ENCODE measurements around the gene CMSS1.
A peak's percentile ranks its signal among the peaks of the same experiment; 100 is the strongest.

Gene CMSS1

DNA sequence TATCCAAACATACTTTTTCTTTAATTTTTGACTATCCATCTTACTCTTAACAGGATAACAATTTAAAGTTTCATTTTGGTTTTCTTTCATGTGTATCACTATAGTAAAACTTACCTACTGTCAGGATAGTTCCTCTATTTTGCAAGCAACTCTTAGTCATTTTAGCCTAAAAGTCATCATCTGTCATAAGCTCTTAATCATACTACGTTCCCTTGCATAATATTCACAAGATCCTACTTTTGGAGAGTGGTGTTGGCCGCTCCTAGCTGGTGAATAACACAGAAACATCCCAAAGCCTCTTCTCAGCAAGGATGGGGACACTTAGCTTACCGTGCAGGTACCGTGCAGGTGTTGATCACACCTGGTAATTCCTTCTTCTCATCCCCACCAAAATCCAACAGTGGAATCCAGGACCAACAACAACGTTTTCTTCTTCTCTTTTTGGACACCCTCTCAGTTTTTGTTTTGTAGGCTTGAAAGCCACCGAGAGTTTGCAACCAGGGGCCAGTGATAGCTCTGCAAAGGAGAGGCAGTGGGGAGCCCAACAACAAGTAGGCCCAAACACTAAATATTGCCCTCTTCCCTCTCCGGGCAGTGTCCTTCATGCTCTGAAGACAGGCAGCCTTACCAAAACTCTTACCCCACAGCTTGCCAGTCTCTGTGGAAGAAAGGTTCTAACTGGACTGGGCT, 296.2 kb downstream of the CMSS1 start:
- no peaks in the 10 kb centered on the region for H3K27me3 Mint-ChIP-seq (ENCODE audit: low read depth)
- peaks cover 3% of the 10 kb centered on the region for H3K36me3 Mint-ChIP-seq (ENCODE audit: low read depth)
- peak overlapping the region in 1 of 3 experiments; percentile 12 for H3K27ac Mint-ChIP-seq
- H3K9me3 Mint-ChIP-seq: peaks cover 4% of the 10 kb centered on the region
- TF ChIP-seq, protein P1, sequence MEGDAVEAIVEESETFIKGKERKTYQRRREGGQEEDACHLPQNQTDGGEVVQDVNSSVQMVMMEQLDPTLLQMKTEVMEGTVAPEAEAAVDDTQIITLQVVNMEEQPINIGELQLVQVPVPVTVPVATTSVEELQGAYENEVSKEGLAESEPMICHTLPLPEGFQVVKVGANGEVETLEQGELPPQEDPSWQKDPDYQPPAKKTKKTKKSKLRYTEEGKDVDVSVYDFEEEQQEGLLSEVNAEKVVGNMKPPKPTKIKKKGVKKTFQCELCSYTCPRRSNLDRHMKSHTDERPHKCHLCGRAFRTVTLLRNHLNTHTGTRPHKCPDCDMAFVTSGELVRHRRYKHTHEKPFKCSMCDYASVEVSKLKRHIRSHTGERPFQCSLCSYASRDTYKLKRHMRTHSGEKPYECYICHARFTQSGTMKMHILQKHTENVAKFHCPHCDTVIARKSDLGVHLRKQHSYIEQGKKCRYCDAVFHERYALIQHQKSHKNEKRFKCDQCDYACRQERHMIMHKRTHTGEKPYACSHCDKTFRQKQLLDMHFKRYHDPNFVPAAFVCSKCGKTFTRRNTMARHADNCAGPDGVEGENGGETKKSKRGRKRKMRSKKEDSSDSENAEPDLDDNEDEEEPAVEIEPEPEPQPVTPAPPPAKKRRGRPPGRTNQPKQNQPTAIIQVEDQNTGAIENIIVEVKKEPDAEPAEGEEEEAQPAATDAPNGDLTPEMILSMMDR (IDR thresholded peaks at IDR 0.05; ENCODE audit: unreplicated experiment in 3 of 3): no peak
- peaks cover 46% of the 10 kb centered on the region for H3K4me1 Mint-ChIP-seq
- peak overlapping the region in 2 of 3 experiments; percentile 62 to 81 for H3K4me3 Mint-ChIP-seq

DNA sequence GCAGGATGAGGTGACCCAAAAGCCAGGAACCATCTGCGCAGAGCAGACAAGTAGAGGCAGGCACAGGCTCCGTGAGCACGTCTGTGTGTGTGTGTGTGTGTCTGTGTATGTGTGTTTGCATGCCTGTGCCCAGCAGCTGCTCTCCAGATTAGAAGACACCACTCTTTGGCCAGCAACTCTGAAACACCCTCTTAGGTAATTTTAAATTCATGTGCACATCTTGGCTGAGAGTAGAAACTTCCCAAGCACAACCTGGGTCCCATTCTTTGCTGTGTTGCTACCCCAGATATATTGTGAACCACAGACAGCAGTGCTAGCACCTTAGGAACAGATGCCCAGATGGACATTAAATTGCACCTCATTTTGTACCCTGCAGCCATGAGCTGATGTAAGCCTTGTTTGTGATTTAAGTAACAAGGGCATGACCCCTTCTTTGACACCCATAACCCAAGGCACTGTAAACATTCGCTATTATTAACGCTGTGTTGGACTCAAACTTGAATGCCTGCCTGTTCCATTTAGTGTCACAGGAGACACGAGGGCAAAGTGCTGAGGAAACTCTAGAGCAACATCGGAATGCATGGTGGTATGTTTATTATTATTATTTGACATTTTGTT, 296.9 kb downstream of the CMSS1 start, which contains the start of gene FILIP1L:
TSS of gene FILIP1L (minus strand) at position 89 of the 618 bp plus-strand sequence.
- H3K27ac Mint-ChIP-seq: peak within 1 kb of the TSS in 2 of 3 experiments; percentile 12 to 79
- peak within 1 kb of the TSS in 2 of 3 experiments; percentile 62 to 81 for H3K4me3 Mint-ChIP-seq
- H3K36me3 Mint-ChIP-seq (ENCODE audit: low read depth): peaks cover 3% of the 10 kb centered on the region
- TF ChIP-seq, protein P1 (IDR thresholded peaks at IDR 0.05; ENCODE audit: unreplicated experiment in 3 of 3): no peak
- H3K4me1 Mint-ChIP-seq: peaks cover 43% of the 10 kb centered on the region
- H3K9me3 Mint-ChIP-seq: peaks cover 4% of the 10 kb centered on the region
- no peaks in the 10 kb centered on the region for H3K27me3 Mint-ChIP-seq (ENCODE audit: low read depth)

DNA sequence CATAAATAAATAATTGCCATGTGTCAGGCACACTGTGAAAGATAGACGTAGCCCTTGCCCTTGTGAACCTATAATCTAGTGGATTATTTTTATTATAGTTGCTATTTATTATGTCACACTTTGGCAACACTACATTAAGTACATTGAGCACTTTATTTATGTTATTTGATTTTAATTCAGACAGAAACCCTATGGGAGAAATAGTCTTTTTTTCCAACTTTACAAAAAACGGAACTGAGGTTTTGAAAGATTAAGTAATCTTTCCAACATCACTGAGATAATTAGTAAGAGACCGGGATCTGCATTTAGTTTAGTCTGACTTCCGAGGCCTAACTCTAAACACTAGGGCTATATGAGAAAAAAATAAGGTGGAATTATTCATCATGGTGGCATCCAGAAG, 299.4 kb downstream of the CMSS1 start:
- TF ChIP-seq, protein P1 (IDR thresholded peaks at IDR 0.05; ENCODE audit: unreplicated experiment in 3 of 3): no peak
- Mint-ChIP-seq H3K9me3 (peaks cover 4% of the 10 kb centered on the region), H3K4me3 (no peak overlapping the region), H3K4me1 (peaks cover 32% of the 10 kb centered on the region), H3K27ac (no peak overlapping the region), H3K27me3 (ENCODE audit: low read depth) (no peaks in the 10 kb centered on the region), H3K36me3 (ENCODE audit: low read depth) (peaks cover 3% of the 10 kb centered on the region)

DNA sequence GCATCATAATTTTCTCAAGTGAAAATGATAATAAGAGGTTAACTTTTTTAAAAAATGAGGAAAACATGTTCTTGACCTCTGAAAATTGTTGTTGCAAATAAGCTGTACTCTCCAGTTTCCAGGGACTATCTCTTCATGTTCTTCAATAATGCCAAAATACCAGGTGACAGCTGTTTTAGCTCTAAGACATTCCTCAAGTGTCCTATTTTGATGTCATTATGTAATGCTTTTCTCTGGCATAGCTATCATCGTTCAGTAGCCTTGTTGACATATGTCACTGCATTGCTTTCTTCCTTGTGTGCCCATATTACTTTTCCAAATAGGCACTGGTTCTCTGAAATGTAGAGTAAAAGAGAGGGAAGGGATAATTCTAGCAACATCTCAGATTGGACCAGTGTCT, 302.4 kb downstream of the CMSS1 start:
- peaks cover 4% of the 10 kb centered on the region for H3K9me3 Mint-ChIP-seq
- no peaks in the 10 kb centered on the region for H3K27me3 Mint-ChIP-seq (ENCODE audit: low read depth)
- peaks cover 40% of the 10 kb centered on the region for H3K4me1 Mint-ChIP-seq
- TF ChIP-seq, protein P1 (IDR thresholded peaks at IDR 0.05; ENCODE audit: unreplicated experiment in 3 of 3): no peak
- peaks cover 3% of the 10 kb centered on the region for H3K36me3 Mint-ChIP-seq (ENCODE audit: low read depth)
- H3K27ac Mint-ChIP-seq: no peak overlapping the region
- H3K4me3 Mint-ChIP-seq: no peak overlapping the region

DNA sequence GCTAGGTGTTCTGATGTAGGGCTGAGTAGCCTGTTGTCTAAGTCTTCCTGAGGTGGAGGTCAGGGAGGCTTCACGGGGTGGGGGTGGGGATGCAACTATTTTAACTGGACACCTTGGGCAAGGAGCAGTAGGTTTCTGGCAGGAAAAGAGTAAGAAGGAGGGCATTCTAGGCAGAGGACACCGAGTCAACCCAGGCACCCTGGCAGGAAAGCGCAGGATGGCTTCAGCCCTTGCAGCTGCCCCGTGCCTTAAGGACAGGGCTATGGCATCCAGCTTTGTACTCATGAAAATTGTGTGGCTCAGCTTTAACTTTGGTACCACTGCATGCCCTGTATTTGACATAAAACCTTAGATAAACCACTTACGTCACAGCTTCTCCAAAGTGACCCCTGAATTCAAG, 303.0 kb downstream of the CMSS1 start:
- H3K9me3 Mint-ChIP-seq: peaks cover 4% of the 10 kb centered on the region
- H3K4me1 Mint-ChIP-seq: peaks cover 47% of the 10 kb centered on the region
- H3K4me3 Mint-ChIP-seq: no peak overlapping the region
- H3K27ac Mint-ChIP-seq: no peak overlapping the region
- no peaks in the 10 kb centered on the region for H3K27me3 Mint-ChIP-seq (ENCODE audit: low read depth)
- H3K36me3 Mint-ChIP-seq (ENCODE audit: low read depth): peaks cover 3% of the 10 kb centered on the region
- TF ChIP-seq, protein P1 (IDR thresholded peaks at IDR 0.05; ENCODE audit: unreplicated experiment in 3 of 3): no peak

Measured in nephron (organoid).